K562 (cell line): ENCODE results near the gene TMEM164. TPM values are rescaled to one million over a fixed set of nuclear protein-coding genes. Genes with fewer than 3 reads are reported as not detected.
A peak's percentile ranks its signal among the peaks of the same experiment; 100 is the strongest.

Experiments
- BRD4 ChIP-seq: fragments of 200-600 bp; sonication (generic); IDR thresholded peaks from 2 replicates; pipeline ENCODE4 v1.6.1; 2017; ENCODE audit warnings: inconsistent platforms
- CUX1 ChIP-seq: fragments of 200-800 bp; sonication (Bioruptor generic); IDR thresholded peaks from 2 replicates; pipeline ENCODE4 v1.6.1; 2016; ENCODE audit warnings: missing genetic modification characterization, missing compliant biosample characterization
- KDM5B ChIP-seq: fragments of 200-600 bp; sonication (generic); IDR thresholded peaks from 2 replicates; pipeline ENCODE4 v1.6.1; 2012; ENCODE audit warnings: low read depth, mild to moderate bottlenecking, moderate library complexity, low read length, control low read depth, inconsistent platforms; ENCODE audit not compliant: insufficient replicate concordance
- LCOR ChIP-seq: sonication (generic); formaldehyde crosslinking; IDR thresholded peaks from 2 replicates; pipeline ENCODE4 v1.8.0; 2022; ENCODE audit warnings: mild to moderate bottlenecking, missing genetic modification reagents
- MCM2 ChIP-seq: fragments of 450-650 bp; IDR thresholded peaks from 2 replicates; pipeline ENCODE4 v1.6.1; 2017; ENCODE audit warnings: low read depth, mild to moderate bottlenecking
- MYBL2 ChIP-seq, 2 experiments: fragments of 450-650 bp in 1 of 2; sonication (generic) in 1 of 2; formaldehyde crosslinking in 1 of 2; IDR thresholded peaks; 2 replicates each; pipeline versions ENCODE4 v1.6.1 to v1.8.1; 2017 to 2022; ENCODE audit warnings: borderline replicate concordance in 1 of 2, inconsistent platforms in 1 of 2, low read depth in 1 of 2, mild to moderate bottlenecking in 1 of 2, missing genetic modification reagents in 1 of 2, moderate library complexity in 1 of 2
- PHB ChIP-seq: fragments of 250-450 bp; sonication (Bioruptor Pico); IDR thresholded peaks from 2 replicates; pipeline ENCODE4 v1.5.0; 2021
- TAF15 ChIP-seq: fragments of 200-400 bp; formaldehyde crosslinking; IDR thresholded peaks from 2 replicates; pipeline ENCODE4 v1.6.1; 2017; ENCODE audit warnings: mild to moderate bottlenecking, low read depth, low read length, moderate library complexity
- ZEB2 ChIP-seq: fragments of 450-650 bp; IDR thresholded peaks from 2 replicates; pipeline ENCODE4 v1.6.1; 2016
- ZNF23 ChIP-seq: fragments of 250-450 bp; sonication (Bioruptor Pico); IDR thresholded peaks from 2 replicates; pipeline ENCODE4 v1.4.0; 2020; ENCODE audit warnings: mild to moderate bottlenecking
- ZNF79 ChIP-seq: fragments of 250-450 bp; sonication (Bioruptor Pico); IDR thresholded peaks from 2 replicates; pipeline ENCODE4 v1.4.0; 2020; ENCODE audit warnings: low read depth, mild to moderate bottlenecking, moderate library complexity
- polyA plus RNA-seq, 8 experiments: library from polyadenylated mRNA; depleted of rRNA in 4 of 8; stranded (reverse) in 5 of 8; unstranded in 3 of 8; fragments of >200 nt; fragmentation: Nextera tagmentation in 2 of 8; fragmentation: Illumina TruSeq in 1 of 8; extraction: Ambion mirVana in 2 of 8; extraction: Trizol in 1 of 8; gene quantifications; 2 replicates each; pipeline versions ENCODE4 v1.2.1 to v1.2.3, GENCODE V29; 2011 to 2014; ENCODE audit warnings: inconsistent platforms in 1 of 8, missing spikeins in 1 of 8
- total RNA-seq, 7 experiments: library from RNA; depleted of rRNA in 6 of 7; stranded (reverse); fragments of >200 nt in 6 of 7; fragmentation: Illumina TruSeq in 2 of 7; extraction: Trizol in 2 of 7; gene quantifications; 2 replicates each; pipeline versions ENCODE4 v1.2.1 to v1.2.3, GENCODE V29; 2011 to 2021; ENCODE audit warnings: low replicate concordance in 1 of 7
- TF ChIP-seq, protein P1 (sequence below): fragments of 450-650 bp; IDR thresholded peaks from 2 replicates; pipeline ENCODE4 v1.7.1; 2018; ENCODE audit warnings: mild to moderate bottlenecking, low read depth; ENCODE audit not compliant: partially characterized antibody
- TF ChIP-seq, protein P2 (sequence below): fragments of 450-650 bp; formaldehyde crosslinking; IDR thresholded peaks from 2 replicates; pipeline ENCODE4 v1.4.0; 2020; ENCODE audit warnings: mild to moderate bottlenecking, moderate library complexity

The TMEM164 gene
- total and polyA plus RNA-seq, 9 of the 15 experiments (the other 6 are each of a cell fraction or from before 2014, with no cell fraction given) = 2.4 to 57.3 (median 23.1) TPM

GRCh38 chrX:110000847-110001713 lies 1.8 kb upstream of the TMEM164 start (continued):
- TF ChIP-seq, protein P1, sequence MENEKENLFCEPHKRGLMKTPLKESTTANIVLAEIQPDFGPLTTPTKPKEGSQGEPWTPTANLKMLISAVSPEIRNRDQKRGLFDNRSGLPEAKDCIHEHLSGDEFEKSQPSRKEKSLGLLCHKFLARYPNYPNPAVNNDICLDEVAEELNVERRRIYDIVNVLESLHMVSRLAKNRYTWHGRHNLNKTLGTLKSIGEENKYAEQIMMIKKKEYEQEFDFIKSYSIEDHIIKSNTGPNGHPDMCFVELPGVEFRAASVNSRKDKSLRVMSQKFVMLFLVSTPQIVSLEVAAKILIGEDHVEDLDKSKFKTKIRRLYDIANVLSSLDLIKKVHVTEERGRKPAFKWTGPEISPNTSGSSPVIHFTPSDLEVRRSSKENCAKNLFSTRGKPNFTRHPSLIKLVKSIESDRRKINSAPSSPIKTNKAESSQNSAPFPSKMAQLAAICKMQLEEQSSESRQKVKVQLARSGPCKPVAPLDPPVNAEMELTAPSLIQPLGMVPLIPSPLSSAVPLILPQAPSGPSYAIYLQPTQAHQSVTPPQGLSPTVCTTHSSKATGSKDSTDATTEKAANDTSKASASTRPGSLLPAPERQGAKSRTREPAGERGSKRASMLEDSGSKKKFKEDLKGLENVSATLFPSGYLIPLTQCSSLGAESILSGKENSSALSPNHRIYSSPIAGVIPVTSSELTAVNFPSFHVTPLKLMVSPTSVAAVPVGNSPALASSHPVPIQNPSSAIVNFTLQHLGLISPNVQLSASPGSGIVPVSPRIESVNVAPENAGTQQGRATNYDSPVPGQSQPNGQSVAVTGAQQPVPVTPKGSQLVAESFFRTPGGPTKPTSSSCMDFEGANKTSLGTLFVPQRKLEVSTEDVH = no peak
- TF ChIP-seq BRD4 = no peak
- TF ChIP-seq, protein P2, sequence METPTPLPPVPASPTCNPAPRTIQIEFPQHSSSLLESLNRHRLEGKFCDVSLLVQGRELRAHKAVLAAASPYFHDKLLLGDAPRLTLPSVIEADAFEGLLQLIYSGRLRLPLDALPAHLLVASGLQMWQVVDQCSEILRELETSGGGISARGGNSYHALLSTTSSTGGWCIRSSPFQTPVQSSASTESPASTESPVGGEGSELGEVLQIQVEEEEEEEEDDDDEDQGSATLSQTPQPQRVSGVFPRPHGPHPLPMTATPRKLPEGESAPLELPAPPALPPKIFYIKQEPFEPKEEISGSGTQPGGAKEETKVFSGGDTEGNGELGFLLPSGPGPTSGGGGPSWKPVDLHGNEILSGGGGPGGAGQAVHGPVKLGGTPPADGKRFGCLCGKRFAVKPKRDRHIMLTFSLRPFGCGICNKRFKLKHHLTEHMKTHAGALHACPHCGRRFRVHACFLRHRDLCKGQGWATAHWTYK (CRISPR knock-in tag) = peak; percentile 99
- TF ChIP-seq CUX1 (CRISPR knock-in tag) = peak; percentile 98
- 0 out of 2 replicates have a peak, but pooled peaks have one; percentile 27 for TF ChIP-seq ZEB2
- no peak; the same call in 1 of the 2 replicates for TF ChIP-seq PHB
- no peak for TF ChIP-seq KDM5B
- TF ChIP-seq MCM2 = no peak
- TF ChIP-seq ZNF79 (CRISPR knock-in tag) = peak; percentile 96
- TF ChIP-seq TAF15 = no peak
- TF ChIP-seq MYBL2 (IDR thresholded peaks at IDR 0.05; ENCODE audit: low read depth) = no peak
- TF ChIP-seq MYBL2 (CRISPR knock-in tag; IDR thresholded peaks at IDR 0.05; ENCODE audit: borderline replicate concordance) = no peak
- peak; percentile 89; the same call in 1 of the 2 replicates for TF ChIP-seq ZNF23 (CRISPR knock-in tag)
- TF ChIP-seq LCOR (CRISPR knock-in tag) = 0 out of 2 replicates have a peak, but pooled peaks have one; percentile 37
